NCI-H2081 (cell line): ENCODE data around the gene ZBTB4.

Experiments
- DNase-seq, 2 experiments: peaks; one replicate each; lab custom pipeline; 2025; lab: John Stamatoyannopoulos, UW

Gene ZBTB4

GRCh38 chr17:7440113-7440833, 39.2 kb downstream of the ZBTB4 start:
- DNase-seq, result peak in 1 of 2 experiments; percentile 11

DNA sequence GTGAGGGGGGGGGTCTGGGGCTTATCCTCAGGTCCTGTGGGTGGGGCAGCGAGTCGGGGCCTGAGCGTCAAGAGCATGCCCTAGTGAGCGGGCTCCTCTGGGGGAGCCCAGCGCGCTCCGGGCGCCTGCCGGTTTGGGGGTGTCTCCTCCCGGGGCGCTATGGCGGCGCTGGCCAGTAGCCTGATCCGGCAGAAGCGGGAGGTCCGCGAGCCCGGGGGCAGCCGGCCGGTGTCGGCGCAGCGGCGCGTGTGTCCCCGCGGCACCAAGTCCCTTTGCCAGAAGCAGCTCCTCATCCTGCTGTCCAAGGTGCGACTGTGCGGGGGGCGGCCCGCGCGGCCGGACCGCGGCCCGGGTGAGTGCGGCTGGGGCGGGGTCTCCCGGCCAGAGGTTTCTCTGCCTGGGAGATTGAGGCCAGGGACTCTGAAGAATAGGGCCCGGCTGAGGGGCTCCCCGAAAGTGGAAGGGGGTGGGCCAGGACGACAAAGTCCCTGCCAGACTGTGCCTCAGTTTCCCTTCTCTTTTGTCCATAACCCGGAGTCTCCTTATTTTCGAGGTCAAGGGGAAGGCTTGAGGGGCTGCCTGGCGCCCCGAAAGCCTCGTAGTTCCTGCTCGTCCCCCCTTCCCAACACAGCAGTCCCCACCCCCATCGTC, 39.8 kb downstream of the ZBTB4 start, which contains the start of gene FGF11:
Gene FGF11 (plus strand): TSS at position 51 of the 651 bp plus-strand sequence. CDS start 109 bp downstream, at position 160.
- no peak for DNase-seq

DNA sequence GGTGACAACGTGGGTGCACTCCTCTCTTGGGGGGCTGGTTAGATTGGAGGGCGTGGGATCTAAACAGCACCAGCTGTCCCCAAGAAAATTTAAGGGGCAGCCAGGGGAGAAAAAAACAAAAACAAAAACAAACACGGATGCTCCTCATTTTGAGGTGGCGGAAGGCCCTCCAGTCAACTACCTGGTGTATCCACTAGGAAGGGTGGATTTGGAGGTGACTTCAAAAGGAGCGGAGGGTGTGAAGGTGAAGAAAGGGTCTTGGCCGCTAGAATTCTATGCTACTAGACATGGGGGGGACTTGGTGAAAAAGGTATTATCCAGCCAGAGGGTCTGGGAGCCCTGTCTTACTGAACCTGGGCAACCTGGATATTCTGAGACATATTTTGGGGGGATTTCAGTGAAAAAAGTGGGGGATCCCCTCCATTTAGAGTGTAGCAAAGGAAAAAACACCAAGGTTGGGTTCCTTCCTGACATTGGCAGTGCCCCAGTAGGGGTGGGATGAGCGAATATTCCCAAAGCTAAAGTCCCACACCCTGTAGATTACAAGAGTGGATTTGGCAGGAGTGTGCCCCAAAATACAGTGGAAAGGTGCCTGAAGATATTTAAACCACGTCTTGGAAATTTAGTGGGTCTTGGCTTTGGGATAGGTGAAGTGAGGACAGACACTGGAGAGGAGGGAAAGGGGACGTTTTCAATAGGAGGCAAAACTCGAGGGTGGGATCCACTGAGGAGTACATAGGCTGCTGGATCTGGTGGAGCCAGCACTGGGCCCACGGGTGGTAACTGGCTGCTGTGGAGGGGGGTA, 40.6 kb downstream of the ZBTB4 start:
- DNase-seq, result no peak

GRCh38 chr17:7437950-7438614, 41.3 kb downstream of the ZBTB4 start:
- no peak for DNase-seq

DNA sequence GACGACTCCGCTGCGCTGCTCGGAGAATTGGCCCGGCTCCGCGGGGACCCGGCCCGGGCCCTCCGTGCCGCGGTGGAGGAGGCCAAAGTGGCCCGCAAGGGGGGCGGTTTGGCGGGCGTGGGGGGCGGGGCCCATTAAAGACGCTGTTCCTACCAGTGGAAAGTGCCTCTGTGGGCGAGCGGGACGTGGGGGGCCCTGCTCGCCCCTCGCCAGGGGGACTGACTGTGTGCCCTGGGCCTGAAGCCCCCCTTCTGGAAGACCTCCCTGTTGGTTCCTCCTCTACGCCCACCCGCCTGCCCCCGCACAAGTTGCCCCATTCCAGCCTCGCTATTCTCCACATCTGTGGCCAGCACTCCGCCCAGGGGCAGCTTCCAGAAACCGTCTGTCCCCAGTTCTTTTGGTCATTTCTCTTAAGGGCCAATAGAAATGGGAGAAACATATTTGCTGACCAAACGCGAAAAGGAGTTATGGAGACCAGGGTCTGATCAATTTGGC, 42.0 kb downstream of the ZBTB4 start:
- DNase-seq, result no peak

GRCh38 chr17:7436556-7437368, 42.7 kb downstream of the ZBTB4 start:
- peak; percentile 57 to 79 for DNase-seq

DNA sequence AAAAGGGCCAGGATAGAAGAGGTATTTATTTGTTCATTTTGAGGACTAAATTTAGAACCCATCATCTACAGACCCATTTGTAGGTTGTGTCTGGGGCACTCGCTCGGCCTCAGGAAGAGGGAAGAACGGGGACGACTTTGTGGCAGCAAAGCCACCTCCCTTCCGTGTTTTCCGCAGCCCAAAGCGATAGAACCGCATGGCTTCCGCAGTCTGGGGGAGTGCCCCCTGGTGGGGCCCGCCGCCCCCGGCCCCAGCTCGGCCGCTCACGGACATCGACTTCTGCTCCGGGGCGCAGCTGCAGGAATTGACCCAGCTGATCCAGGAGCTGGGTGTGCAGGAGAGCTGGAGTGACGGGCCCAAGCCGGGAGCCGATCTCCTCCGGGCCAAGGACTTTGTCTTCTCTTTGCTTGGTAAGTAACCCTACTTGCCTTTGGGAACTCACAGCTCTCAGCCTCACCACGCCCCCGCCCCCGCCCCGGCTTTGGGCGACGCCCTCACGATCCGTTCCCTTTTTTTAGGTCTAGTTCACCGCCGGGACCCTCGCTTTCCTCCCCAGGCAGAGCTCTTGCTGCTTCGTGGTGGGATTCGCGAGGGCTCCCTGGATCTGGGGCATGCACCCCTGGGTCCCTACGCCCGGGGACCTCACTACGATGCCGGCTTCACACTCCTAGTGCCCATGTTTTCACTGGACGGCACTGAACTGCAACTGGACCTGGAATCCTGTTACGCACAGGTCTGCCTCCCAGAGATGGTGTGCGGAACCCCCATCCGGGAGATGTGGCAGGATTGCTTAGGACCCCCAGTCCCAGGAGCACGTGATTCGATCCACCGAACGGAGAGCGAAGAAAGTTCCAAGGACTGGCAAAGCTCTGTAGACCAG, 43.5 kb downstream of the ZBTB4 start:
- DNase-seq, result peak in 1 of 2 experiments; percentile 5

DNA sequence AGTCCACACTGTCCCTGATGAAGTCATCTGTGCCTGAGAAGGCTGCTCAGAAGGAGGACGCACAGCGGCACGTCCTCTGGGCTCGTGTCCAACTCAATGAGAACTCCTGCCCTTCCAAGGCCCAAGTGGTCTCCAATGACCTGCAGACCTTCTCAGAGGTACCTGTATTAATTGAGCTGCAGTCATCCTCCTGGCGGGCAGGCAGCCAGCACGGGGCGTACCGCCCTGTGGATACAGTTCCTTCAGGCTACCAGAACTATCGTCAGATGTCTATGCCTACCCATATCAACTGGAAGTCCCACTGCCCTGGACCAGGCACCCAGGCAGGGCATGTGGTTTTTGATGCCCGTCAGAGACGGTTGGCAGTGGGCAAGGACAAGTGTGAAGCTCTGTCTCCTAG, 47.1 kb downstream of the ZBTB4 start:
- no peak for DNase-seq

GRCh38 chr17:7431231-7431630, 48.2 kb downstream of the ZBTB4 start:
- DNase-seq, result no peak

- no peak for DNase-seq
Measured at GRCh38 chr17:7429722-7430121, 49.7 kb downstream of the ZBTB4 start.

DNA sequence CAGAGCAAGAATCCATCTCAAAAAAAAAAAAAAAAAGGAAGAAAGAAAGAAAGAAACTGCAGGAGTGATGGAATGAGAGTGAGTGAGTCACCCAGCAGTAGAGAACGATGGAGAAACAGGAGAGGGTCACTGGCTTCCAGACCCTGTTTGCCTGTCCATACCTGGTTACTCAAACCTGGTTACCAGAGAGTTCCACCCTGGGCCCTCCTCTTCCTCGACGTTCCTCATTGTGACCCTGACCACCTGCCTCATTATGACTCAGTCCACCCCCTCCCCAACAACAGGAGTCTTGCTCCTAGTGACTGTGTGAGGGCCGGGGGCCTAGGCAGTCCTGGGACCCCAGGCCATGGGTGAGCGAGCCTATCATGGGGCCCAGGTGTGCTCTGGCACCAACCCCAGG, 50.9 kb downstream of the ZBTB4 start, which contains the start of gene SPEM3:
Gene SPEM3 (plus strand): TSS at position 301 of the 400 bp plus-strand sequence. CDS start 46 bp downstream, at position 347.
- DNase-seq, result no peak

- DNase-seq, result no peak
Measured at GRCh38 chr17:7427549-7427948, 51.9 kb downstream of the ZBTB4 start.

- DNase-seq, result no peak
Measured at GRCh38 chr17:7426896-7427489, 52.4 kb downstream of the ZBTB4 start.

DNA sequence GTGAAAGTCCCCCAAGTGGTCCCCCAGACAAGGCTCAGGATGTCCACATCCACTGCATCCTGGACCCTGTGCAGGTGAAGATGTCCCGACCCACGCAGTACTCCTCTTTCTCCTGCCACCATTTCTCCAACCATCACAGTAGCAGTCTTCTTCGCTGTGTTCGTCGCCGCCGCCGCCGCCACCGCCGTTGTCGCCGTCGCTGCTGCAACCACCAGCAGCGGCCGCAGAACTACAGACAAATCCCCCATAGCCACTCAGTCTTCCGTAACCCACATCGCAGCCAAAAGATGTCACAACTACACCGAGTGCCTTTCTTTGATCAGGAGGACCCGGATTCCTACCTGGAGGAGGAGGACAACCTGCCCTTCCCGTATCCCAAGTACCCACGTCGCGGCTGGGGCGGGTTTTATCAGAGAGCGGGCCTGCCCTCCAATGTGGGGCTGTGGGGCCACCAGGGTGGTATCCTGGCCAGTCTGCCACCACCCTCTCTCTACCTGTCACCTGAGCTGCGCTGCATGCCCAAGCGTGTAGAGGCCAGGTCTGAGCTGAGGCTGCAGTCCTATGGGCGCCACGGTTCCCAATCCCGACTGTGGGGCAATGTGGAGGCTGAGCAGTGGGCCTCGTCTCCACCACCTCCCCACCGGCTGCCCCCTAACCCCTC, 53.1 kb downstream of the ZBTB4 start:
- no peak for DNase-seq

DNA sequence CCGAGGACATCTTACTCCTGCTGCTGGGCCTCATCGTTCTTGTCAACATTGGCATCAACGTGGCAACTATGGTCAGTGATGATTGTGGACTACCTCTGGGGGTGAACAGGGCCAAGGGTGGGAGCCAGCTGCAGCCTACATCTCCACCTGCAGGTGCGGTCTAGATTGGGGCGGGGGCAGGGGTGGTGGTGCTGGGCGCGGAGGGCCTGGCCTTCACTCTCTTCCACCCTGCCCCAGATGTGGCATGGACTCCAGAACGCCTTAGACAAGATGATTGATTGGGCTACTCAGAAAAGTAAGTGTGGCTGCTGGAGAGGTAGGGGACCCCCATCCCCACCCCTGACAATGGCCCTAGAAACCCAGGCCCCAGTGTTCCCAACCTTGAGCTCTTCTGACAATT, 53.7 kb downstream of the ZBTB4 start:
- no peak for DNase-seq

DNA sequence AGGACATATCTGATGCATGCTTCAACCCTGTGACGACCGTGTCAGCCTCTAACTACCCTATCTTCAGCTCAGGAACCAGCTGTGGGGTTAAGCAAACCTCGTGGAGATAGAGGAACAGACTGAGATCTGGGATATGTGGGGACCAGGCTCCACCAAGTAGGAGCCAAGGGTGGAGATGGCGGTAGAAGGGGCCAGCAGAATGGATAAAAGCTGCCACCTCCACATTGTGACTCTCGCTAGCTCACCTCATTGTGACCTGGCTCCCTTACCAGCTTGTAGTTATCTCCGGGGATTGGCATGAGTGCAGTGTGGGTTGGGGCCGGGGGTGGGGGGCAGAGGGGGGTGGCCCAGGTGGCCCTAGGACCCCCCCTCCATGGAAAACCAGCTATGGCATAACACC, 54.1 kb downstream of the ZBTB4 start, which contains the start of gene SPEM2:
Gene SPEM2 (plus strand): TSS at position 301 of the 400 bp plus-strand sequence. CDS start 73 bp downstream, at position 374.
- DNase-seq, result no peak

DNA sequence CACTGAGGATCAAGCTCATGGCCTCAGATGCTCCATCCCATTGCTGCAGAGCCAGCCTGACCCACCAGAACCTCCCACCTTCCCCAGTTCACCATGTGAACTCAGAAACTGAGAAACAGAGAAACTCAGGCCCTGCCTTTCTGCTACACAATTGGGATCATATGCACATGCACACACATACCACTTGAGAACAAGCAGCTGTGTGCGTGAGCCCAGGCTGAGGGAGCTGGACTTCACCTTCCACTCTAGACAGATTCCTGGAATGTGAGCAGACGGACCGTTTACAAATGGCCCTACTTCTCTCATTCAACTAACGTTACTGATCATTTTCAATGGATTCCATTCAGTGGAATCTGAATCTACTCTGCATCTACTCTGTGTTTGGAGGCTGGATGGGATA, 55.8 kb downstream of the ZBTB4 start:
- DNase-seq, result no peak

- no peak for DNase-seq
Measured at GRCh38 chr17:7421186-7421585, 58.2 kb downstream of the ZBTB4 start.
